GM12878 (cell line): Measurements from ENCODE around the gene USF3. TPM values are rescaled to one million over a fixed set of nuclear protein-coding genes. Genes with fewer than 3 reads are reported as not detected.

Experiments used
- ATAC-seq: fragments of 200-7000 bp; cut with Tn5 transposase; 3 replicates; pipeline ENCODE4 v1.9.1; 2020; ENCODE audit warnings: mild to moderate bottlenecking, moderate library complexity
- BruUV-seq: library from RNA; stranded (reverse); fragments of 400-500 nt; replicated peaks from 2 replicates; lab custom pipeline; 2021; lab: Mats Ljungman, UMichigan
- CTCF ChIA-PET: fragments of 300-600 bp; sonication (Branson Sonifier 250); formaldehyde crosslinking; extraction: SDS; loops from one replicate; lab custom pipeline; 2021; ENCODE audit warnings: inconsistent platforms; lab: Yijun Ruan, JAX
- POLR2A ChIA-PET: fragments of 350-600 bp; formaldehyde crosslinking; extraction: SDS; loops from one replicate; lab custom pipeline; 2021; ENCODE audit warnings: inconsistent platforms; lab: Charles Lee
- RAD21 ChIA-PET: fragments of 300-600 bp; sonication (Branson Sonifier 250); formaldehyde crosslinking; loops from one replicate; lab custom pipeline; 2023; ENCODE audit warnings: antibody characterized with exemption; ENCODE audit not compliant: unreplicated experiment; lab: Charles Lee
- SMC1A ChIA-PET: fragments of 300-600 bp; sonication (Branson Sonifier 250); formaldehyde crosslinking; loops from one replicate; lab custom pipeline; 2023; ENCODE audit not compliant: unreplicated experiment, uncharacterized antibody; lab: Charles Lee
- DNase-seq: peaks from one replicate; pipeline ENCODE4 v3.0.0-alpha.2; 2011; ENCODE audit warnings: low read depth, low spot score
- FAIRE-seq: peaks from 3 replicates; lab custom pipeline; 2011; peaks lifted over from hg19 to GRCh38; lab: Jason Lieb, UNC
- H2AFZ ChIP-seq: 2 replicates; pipeline ENCODE4 v1.6.0; 2011; ENCODE audit warnings: low read depth, low read length, control low read depth; ENCODE audit not compliant: control insufficient read depth
- H3K27ac ChIP-seq: 2 replicates; pipeline ENCODE4 v1.5.1; 2011; ENCODE audit warnings: control low read depth; ENCODE audit not compliant: control insufficient read depth, insufficient read depth
- H3K27me3 ChIP-seq, 2 experiments: replicated peaks in 1 of 2; 2 replicates each; pipeline versions ENCODE4 v1.6.0 to v1.6.1; 2011; ENCODE audit warnings: low read length in 1 of 2; ENCODE audit not compliant: control insufficient read depth in 2 of 2, insufficient read depth in 2 of 2
- H3K36me3 ChIP-seq, 2 experiments: 2 replicates each; pipeline ENCODE4 v1.5.1; 2011; ENCODE audit warnings: low read length in 1 of 2; ENCODE audit not compliant: control insufficient read depth in 2 of 2, insufficient read depth in 2 of 2
- H3K4me1 ChIP-seq: 2 replicates; pipeline ENCODE4 v1.6.1; 2011; ENCODE audit warnings: mild to moderate bottlenecking, low read length, moderate library complexity, mixed read lengths; ENCODE audit not compliant: control insufficient read depth, insufficient read depth
- H3K4me2 ChIP-seq: 2 replicates; pipeline ENCODE4 v1.6.0; 2011; ENCODE audit warnings: control low read depth; ENCODE audit not compliant: control insufficient read depth, insufficient read depth
- H3K4me3 ChIP-seq: fragments of 200-600 bp; sonication (generic); 2 replicates; pipeline ENCODE4 v1.5.1; 2016
- H3K79me2 ChIP-seq: 2 replicates; pipeline ENCODE4 v1.6.0; 2011; ENCODE audit warnings: low read length; ENCODE audit not compliant: control insufficient read depth, insufficient read depth
- H3K9ac ChIP-seq: 2 replicates; pipeline ENCODE4 v1.8.0; 2011; ENCODE audit warnings: low read length, control low read depth, mixed read lengths; ENCODE audit not compliant: control insufficient read depth, insufficient read depth
- H3K9me3 ChIP-seq: replicated peaks from 3 replicates; pipeline ENCODE4 v1.5.1; 2011; ENCODE audit warnings: mild to moderate bottlenecking, low read length; ENCODE audit not compliant: control insufficient read depth, insufficient read depth
- H4K20me1 ChIP-seq: 2 replicates; pipeline ENCODE4 v1.6.0; 2011; ENCODE audit not compliant: control insufficient read depth, insufficient read depth
- BACH1 ChIP-seq: fragments of 450-650 bp; IDR thresholded peaks from 2 replicates; pipeline ENCODE4 v1.6.1; 2017; ENCODE audit warnings: mild to moderate bottlenecking, borderline replicate concordance
- CBX5 ChIP-seq: sonication (generic); IDR thresholded peaks from 2 replicates; pipeline ENCODE4 v1.6.1; 2016; ENCODE audit warnings: low read depth, moderate library complexity, mild to moderate bottlenecking, inconsistent platforms
- EZH2 ChIP-seq: IDR thresholded peaks from 2 replicates; pipeline ENCODE4 v1.6.1; 2012; ENCODE audit warnings: low read depth, mild to moderate bottlenecking, control low read depth, inconsistent platforms, low read length, borderline replicate concordance; ENCODE audit not compliant: control insufficient read depth
- FOXM1 ChIP-seq: IDR thresholded peaks from 2 replicates; pipeline ENCODE4 v1.6.1; 2012; ENCODE audit warnings: low read depth, mild to moderate bottlenecking, inconsistent platforms, low read length, moderate library complexity
- GABPA ChIP-seq: IDR thresholded peaks from 2 replicates; pipeline ENCODE4 v1.6.1; 2014; ENCODE audit warnings: antibody characterized with exemption, low read depth, mild to moderate bottlenecking, inconsistent platforms
- IKZF2 ChIP-seq, 2 experiments: fragments of 450-650 bp; IDR thresholded peaks; 2 replicates each; pipeline ENCODE4 v1.6.1; 2017; ENCODE audit warnings: mild to moderate bottlenecking in 2 of 2, moderate library complexity in 2 of 2
- MYB ChIP-seq: fragments of 150-350 bp; IDR thresholded peaks from 2 replicates; pipeline ENCODE4 v1.6.1; 2014; ENCODE audit warnings: mild to moderate bottlenecking, low read depth, low read length, borderline replicate concordance
- NFYA ChIP-seq: IDR thresholded peaks from 2 replicates; pipeline ENCODE4 v1.6.1; 2011; ENCODE audit warnings: low read depth, mild to moderate bottlenecking, low read length, improper control_type of control experiment, borderline replicate concordance
- POLR2A ChIP-seq: IDR thresholded peaks from 2 replicates; pipeline ENCODE4 v1.6.1; 2011; ENCODE audit warnings: low read depth, mild to moderate bottlenecking, low read length
- STAT3 ChIP-seq: IDR thresholded peaks from 2 replicates; pipeline ENCODE4 v1.6.1; 2011; ENCODE audit warnings: low read depth, low read length, improper control_type of control experiment
- WGBS: methylation state at CpG from one replicate; pipeline ENCODE4 v1.1.6; 2016; ENCODE audit warnings: low lambda C conversion rate; ENCODE audit not compliant: insufficient replicate concordance, insufficient coverage; ENCODE audit errors: missing lambda C conversion rate; 5-methylcytosine and 5-hydroxymethylcytosine counted together
- in situ Hi-C: fragments of 300-500 bp; cut with MboI; formaldehyde crosslinking; loops from 9 replicates; pipeline ENCODE4 v1.14.3; 2018; ENCODE audit warnings: mixed read lengths
- intact Hi-C: fragments of 100-400 bp; cut with micrococcal nuclease; formaldehyde crosslinking; loops from one replicate; pipeline ENCODE4 v1.14.2; 2022; ENCODE audit not compliant: unreplicated experiment
- polyA plus RNA-seq, 11 experiments: library from polyadenylated mRNA; depleted of rRNA in 4 of 11; unstranded in 6 of 11; stranded (reverse) in 5 of 11; fragments of >200 nt; fragmentation: Nextera tagmentation in 4 of 11; fragmentation: Illumina TruSeq in 1 of 11; extraction: Ambion mirVana in 4 of 11; extraction: Trizol in 1 of 11; gene quantifications; 1 replicate in 1 of 11; 2 replicates in 10 of 11; pipeline versions ENCODE4 v1.2.1 to v1.2.3, GENCODE V29; 2011 to 2016; ENCODE audit warnings: inconsistent platforms in 2 of 11, missing spikeins in 2 of 11, low read depth in 1 of 11
- total RNA-seq, 4 experiments: library from RNA; depleted of rRNA in 3 of 4; stranded (reverse); fragments of >200 nt in 3 of 4; fragmentation: Illumina TruSeq in 1 of 4; extraction: Trizol in 1 of 4; gene quantifications; 2 replicates each; pipeline versions ENCODE4 v1.2.1 to v1.2.3, GENCODE V29; 2013 to 2021
- TF ChIP-seq, protein P1 (sequence below): IDR thresholded peaks from 2 replicates; pipeline ENCODE4 v1.6.1; 2011; ENCODE audit warnings: borderline replicate concordance, low read depth, mild to moderate bottlenecking, moderate library complexity, mixed read lengths, low read length; ENCODE audit not compliant: insufficient read depth; ENCODE audit errors: extremely low read length
- TF ChIP-seq, protein P2 (sequence below): fragments of 150-350 bp; IDR thresholded peaks from 2 replicates; pipeline ENCODE4 v1.6.1; 2016; ENCODE audit warnings: low read depth, low read length
- TF ChIP-seq, protein P3 (sequence below): fragments of 450-650 bp; IDR thresholded peaks from 2 replicates; pipeline ENCODE4 v1.6.1; 2017; ENCODE audit warnings: borderline replicate concordance
- TF ChIP-seq, protein P4 (sequence below): fragments of 450-650 bp; IDR thresholded peaks from 2 replicates; pipeline ENCODE4 v1.6.1; 2017; ENCODE audit warnings: antibody characterized with exemption, mild to moderate bottlenecking, moderate library complexity

Gene USF3
- total and polyA plus RNA-seq, 10 of the 15 experiments (the other 5 are each of a cell fraction or from before 2014, with no cell fraction given) = 3.1 to 15.9 (median 7.8) TPM

DNA sequence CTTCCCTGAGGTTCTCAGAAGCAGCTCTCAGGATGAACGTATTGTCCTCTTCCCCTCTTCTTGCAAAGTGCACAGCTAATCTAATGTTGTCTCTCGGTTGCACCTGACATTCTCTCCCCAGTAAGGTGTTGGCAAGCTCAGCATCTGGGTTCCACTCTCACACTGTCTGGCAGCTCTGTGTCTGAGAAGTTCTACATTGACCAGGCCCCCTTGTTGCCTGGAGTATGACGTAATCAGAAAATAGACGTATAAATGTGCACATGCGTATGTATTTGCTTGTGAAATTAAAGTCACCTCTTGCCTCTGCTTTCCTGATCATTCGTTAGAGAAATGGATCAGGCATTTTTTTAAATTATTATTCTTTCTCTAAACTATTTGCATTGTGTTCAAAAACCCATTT, 67.7 kb downstream of the USF3 start:
- ATAC-seq (no peak), FAIRE-seq (no peak), DNase-seq (no peak)
- Histone ChIP-seq H2AFZ (no peak overlapping the region), H3K27me3 (no peaks in the 10 kb centered on the region), H3K36me3 (peaks cover 20 to 23% of the 10 kb centered on the region in 2 experiments; a peak in 3 of 4 replicates), H3K4me3 (no peak overlapping the region), H3K9ac (no peak overlapping the region), H3K4me1 (peaks cover 8% of the 10 kb centered on the region), H3K9me3 (no peaks in the 10 kb centered on the region), H4K20me1 (no peaks in the 10 kb centered on the region), H3K27ac (no peak overlapping the region)
- in situ Hi-C loops = no loop called here
- RAD21 ChIA-PET = interaction anchor here (0.9 kb wide), 1 partner anchor 51 kb away, joined by 3 read pairs; no protein-coding TSS in a partner anchor
- WGBS = 100% methylated on average over 6 of the region's 6 CpGs
- TSS peak; percentile 26 for BruUV-seq
- TF ChIP-seq FOXM1 = no peak
- TF ChIP-seq, protein P1, sequence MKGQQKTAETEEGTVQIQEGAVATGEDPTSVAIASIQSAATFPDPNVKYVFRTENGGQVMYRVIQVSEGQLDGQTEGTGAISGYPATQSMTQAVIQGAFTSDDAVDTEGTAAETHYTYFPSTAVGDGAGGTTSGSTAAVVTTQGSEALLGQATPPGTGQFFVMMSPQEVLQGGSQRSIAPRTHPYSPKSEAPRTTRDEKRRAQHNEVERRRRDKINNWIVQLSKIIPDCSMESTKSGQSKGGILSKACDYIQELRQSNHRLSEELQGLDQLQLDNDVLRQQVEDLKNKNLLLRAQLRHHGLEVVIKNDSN = no peak
- no peak for TF ChIP-seq CBX5
- no peak for TF ChIP-seq EZH2
- TF ChIP-seq MYB = no peak
- no peak for TF ChIP-seq NFYA
- TF ChIP-seq STAT3 = no peak
- TF ChIP-seq, protein P2, sequence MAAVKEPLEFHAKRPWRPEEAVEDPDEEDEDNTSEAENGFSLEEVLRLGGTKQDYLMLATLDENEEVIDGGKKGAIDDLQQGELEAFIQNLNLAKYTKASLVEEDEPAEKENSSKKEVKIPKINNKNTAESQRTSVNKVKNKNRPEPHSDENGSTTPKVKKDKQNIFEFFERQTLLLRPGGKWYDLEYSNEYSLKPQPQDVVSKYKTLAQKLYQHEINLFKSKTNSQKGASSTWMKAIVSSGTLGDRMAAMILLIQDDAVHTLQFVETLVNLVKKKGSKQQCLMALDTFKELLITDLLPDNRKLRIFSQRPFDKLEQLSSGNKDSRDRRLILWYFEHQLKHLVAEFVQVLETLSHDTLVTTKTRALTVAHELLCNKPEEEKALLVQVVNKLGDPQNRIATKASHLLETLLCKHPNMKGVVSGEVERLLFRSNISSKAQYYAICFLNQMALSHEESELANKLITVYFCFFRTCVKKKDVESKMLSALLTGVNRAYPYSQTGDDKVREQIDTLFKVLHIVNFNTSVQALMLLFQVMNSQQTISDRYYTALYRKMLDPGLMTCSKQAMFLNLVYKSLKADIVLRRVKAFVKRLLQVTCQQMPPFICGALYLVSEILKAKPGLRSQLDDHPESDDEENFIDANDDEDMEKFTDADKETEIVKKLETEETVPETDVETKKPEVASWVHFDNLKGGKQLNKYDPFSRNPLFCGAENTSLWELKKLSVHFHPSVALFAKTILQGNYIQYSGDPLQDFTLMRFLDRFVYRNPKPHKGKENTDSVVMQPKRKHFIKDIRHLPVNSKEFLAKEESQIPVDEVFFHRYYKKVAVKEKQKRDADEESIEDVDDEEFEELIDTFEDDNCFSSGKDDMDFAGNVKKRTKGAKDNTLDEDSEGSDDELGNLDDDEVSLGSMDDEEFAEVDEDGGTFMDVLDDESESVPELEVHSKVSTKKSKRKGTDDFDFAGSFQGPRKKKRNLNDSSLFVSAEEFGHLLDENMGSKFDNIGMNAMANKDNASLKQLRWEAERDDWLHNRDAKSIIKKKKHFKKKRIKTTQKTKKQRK = no peak
- no peak for TF ChIP-seq GABPA
- TF ChIP-seq BACH1 = no peak
- no peak for TF ChIP-seq POLR2A
- TF ChIP-seq, protein P3, sequence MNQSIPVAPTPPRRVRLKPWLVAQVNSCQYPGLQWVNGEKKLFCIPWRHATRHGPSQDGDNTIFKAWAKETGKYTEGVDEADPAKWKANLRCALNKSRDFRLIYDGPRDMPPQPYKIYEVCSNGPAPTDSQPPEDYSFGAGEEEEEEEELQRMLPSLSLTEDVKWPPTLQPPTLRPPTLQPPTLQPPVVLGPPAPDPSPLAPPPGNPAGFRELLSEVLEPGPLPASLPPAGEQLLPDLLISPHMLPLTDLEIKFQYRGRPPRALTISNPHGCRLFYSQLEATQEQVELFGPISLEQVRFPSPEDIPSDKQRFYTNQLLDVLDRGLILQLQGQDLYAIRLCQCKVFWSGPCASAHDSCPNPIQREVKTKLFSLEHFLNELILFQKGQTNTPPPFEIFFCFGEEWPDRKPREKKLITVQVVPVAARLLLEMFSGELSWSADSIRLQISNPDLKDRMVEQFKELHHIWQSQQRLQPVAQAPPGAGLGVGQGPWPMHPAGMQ = no peak
- TF ChIP-seq, protein P4, sequence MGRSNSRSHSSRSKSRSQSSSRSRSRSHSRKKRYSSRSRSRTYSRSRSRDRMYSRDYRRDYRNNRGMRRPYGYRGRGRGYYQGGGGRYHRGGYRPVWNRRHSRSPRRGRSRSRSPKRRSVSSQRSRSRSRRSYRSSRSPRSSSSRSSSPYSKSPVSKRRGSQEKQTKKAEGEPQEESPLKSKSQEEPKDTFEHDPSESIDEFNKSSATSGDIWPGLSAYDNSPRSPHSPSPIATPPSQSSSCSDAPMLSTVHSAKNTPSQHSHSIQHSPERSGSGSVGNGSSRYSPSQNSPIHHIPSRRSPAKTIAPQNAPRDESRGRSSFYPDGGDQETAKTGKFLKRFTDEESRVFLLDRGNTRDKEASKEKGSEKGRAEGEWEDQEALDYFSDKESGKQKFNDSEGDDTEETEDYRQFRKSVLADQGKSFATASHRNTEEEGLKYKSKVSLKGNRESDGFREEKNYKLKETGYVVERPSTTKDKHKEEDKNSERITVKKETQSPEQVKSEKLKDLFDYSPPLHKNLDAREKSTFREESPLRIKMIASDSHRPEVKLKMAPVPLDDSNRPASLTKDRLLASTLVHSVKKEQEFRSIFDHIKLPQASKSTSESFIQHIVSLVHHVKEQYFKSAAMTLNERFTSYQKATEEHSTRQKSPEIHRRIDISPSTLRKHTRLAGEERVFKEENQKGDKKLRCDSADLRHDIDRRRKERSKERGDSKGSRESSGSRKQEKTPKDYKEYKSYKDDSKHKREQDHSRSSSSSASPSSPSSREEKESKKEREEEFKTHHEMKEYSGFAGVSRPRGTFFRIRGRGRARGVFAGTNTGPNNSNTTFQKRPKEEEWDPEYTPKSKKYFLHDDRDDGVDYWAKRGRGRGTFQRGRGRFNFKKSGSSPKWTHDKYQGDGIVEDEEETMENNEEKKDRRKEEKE = no peak
- TF ChIP-seq IKZF2 (IDR thresholded peaks at IDR 0.05) = no peak
- TF ChIP-seq, all 136 proteins: peak for 0
- ChIA-PET POLR2A (no interaction called here), CTCF (no interaction called here), SMC1A (no interaction called here)
- intact Hi-C loops = no loop called here
- Histone ChIP-seq H3K79me2 (no peaks in the 10 kb centered on the region), H3K4me2 (no peak overlapping the region)
